ENCODE measurements around the gene ARG1. TPM values are rescaled to one million over a fixed set of nuclear protein-coding genes. Genes with fewer than 3 reads are reported as not detected.
"Not testable (repeated sequence)": the region's sequence is repeated elsewhere in the genome, so short reads cannot be mapped to it uniquely, and the experiment has no call there.

Gene ARG1
- total RNA-seq: not detected in 2 replicates
- long read RNA-seq: 0 reads

DNA sequence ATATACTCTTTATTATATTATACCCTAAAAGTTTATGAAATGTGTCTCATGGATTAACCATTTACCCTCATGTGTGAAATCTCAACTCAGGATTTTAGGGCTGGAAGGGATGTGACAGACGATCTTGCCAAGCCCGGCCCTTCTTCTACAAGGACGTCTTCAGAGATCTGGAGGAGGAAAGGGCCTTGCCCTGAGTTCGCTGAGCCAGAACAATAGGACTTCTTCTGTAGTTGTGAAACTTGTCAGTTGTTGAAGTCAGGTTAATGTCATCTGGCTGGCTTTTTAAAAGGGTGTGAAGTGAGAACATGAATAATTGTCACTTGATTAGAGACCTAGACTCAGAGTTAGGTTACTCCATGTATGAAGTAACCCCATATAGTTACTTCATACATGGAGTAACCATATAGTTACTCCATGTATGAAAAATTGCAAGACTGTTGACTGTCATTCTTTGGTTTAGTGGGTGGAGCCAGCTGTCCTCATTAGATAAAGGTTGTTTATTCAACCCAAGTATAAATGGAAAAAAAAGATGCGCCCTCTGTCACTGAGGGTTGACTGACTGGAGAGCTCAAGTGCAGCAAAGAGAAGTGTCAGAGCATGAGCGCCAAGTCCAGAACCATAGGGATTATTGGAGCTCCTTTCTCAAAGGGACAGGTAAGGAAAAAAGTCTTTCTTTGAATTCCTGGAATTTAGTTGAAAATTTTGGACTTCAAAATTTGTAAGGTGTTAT lies at the start of gene ARG1:
TSS of gene ARG1 (plus strand) at position 541 of the 730 bp plus-strand sequence. CDS start at position 598, 57 bp downstream.
- Mint-ChIP-seq H3K4me3 (ENCODE audit: low read depth) (no peak within 1 kb of the TSS), H3K27ac (no peak within 1 kb of the TSS), H3K9me3 (ENCODE audit: low read depth) (no peaks in the 10 kb centered on the region), H3K27me3 (no peaks in the 10 kb centered on the region), H3K36me3 (ENCODE audit: insufficient read depth) (peaks cover 5% of the 10 kb centered on the region), H3K4me1 (ENCODE audit: low read depth) (peaks cover 23% of the 10 kb centered on the region)
- TF ChIP-seq, protein P1, sequence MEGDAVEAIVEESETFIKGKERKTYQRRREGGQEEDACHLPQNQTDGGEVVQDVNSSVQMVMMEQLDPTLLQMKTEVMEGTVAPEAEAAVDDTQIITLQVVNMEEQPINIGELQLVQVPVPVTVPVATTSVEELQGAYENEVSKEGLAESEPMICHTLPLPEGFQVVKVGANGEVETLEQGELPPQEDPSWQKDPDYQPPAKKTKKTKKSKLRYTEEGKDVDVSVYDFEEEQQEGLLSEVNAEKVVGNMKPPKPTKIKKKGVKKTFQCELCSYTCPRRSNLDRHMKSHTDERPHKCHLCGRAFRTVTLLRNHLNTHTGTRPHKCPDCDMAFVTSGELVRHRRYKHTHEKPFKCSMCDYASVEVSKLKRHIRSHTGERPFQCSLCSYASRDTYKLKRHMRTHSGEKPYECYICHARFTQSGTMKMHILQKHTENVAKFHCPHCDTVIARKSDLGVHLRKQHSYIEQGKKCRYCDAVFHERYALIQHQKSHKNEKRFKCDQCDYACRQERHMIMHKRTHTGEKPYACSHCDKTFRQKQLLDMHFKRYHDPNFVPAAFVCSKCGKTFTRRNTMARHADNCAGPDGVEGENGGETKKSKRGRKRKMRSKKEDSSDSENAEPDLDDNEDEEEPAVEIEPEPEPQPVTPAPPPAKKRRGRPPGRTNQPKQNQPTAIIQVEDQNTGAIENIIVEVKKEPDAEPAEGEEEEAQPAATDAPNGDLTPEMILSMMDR (IDR thresholded peaks at IDR 0.05; ENCODE audit: unreplicated experiment): no peak
- DNase-seq (ENCODE audit: low spot score, unreplicated experiment): no peak

DNA sequence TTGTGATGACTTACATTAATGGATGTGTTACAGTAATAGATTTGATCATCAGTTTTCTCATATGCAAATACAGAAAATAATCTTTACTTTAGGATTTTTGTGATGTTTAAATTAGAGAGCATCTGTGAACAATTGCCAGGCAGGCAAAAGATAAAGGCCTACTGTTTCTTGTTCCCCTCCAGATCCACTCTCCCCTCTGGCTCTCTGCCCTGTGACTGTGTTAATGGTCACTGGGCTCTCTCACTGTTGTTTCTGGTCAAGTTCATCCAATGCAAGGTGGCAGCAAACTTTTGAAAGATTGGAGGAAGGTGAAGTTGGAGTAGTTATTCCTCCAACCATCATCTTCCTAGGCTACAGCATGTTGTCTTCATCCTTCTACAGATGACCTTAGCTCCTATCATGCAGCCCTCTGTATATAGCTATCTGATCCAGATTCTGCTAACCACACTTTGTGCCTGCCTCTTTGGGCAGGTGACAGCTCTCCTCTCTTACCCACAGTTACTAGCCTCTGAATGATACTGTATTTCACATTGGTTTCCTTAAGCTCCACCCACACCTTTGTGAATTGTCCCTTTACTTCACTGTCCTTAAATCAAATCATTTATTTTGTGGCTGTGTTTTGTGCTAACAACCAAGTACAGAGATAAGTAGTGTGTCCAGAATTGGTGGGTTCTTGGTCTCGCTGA lies 48.9 kb upstream of the ARG1 start:
- H3K27me3 Mint-ChIP-seq: no peaks in the 10 kb centered on the region
- TF ChIP-seq, protein P1 (IDR thresholded peaks at IDR 0.05; ENCODE audit: unreplicated experiment): no peak
- H3K4me1 Mint-ChIP-seq (ENCODE audit: low read depth): no peaks in the 10 kb centered on the region

DNA sequence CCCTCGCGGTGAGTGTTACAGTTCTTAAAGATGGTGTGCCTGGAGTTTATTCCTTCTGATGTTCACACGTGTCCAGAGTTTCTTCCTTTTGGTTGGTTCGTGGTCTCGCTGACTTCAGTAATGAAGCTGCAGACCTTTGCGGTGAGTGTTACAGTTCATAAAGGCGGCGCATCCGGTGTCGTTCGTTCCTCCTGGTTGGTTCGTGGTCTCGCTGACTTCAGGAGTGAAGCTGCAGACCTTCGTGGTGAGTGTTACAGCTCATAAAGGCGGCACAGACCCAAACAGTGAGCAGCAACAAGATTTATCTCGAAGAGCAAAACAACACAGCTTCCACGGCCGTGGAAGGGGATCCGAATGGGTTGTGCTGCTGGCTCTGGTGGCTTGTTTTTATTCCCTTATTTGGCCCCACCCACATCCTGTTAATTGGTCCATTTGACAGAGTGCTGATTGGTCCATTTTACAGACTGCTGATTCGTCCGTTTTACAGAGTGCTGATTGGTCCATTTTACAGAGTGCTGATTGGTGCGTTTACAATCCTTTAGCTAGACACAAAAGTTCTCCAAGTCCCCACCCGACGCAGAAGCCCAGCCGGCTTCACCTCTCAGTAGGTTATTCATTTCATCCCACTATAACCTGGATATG lies 48.2 kb upstream of the ARG1 start:
- Mint-ChIP-seq H3K9me3 (ENCODE audit: low read depth) (peaks cover 17% of the 10 kb centered on the region), H3K4me1 (ENCODE audit: low read depth) (no peaks in the 10 kb centered on the region), H3K27ac (no peak overlapping the region), H3K4me3 (ENCODE audit: low read depth) (no peak overlapping the region), H3K27me3 (no peaks in the 10 kb centered on the region), H3K36me3 (ENCODE audit: insufficient read depth) (peaks cover 6% of the 10 kb centered on the region)
- DNase-seq (ENCODE audit: low spot score, unreplicated experiment): no peak
- TF ChIP-seq, protein P1 (IDR thresholded peaks at IDR 0.05; ENCODE audit: unreplicated experiment): no peak

More for the DNA sequence above, 48.9 kb upstream of the ARG1 start:
- no peak for DNase-seq (ENCODE audit: low spot score, unreplicated experiment)
- Mint-ChIP-seq H3K4me3 (ENCODE audit: low read depth) (no peak overlapping the region), H3K27ac (no peak overlapping the region), H3K9me3 (ENCODE audit: low read depth) (peaks cover 16% of the 10 kb centered on the region), H3K36me3 (ENCODE audit: insufficient read depth) (peaks cover 4% of the 10 kb centered on the region)

DNA sequence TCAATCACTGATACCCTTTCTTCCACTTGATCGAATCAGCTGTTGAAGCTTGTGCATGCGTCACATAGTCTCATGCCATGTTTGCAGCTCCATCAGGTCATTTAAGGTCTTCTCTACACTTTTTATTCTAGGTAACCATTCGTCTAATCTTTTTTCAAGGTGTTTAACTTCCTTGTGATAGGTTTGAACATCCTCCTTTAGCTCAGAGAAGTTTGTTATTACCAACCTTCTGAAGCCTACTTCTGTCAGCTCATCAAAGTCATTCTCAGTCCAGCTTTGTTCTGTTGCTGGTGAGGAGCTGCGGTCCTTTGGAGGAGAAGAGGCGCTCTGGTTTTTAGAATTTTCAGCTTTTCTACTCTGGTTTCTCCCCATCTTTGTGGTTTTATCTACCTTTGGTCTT lies 42.1 kb upstream of the ARG1 start:
- not testable (repeated sequence) for DNase-seq (ENCODE audit: low spot score, unreplicated experiment); H3K27me3 Mint-ChIP-seq; H3K4me3 Mint-ChIP-seq (ENCODE audit: low read depth); H3K36me3 Mint-ChIP-seq (ENCODE audit: insufficient read depth); H3K27ac Mint-ChIP-seq
- Mint-ChIP-seq H3K9me3 (ENCODE audit: low read depth) (peaks cover 23% of the 10 kb centered on the region), H3K4me1 (ENCODE audit: low read depth) (peaks cover 13% of the 10 kb centered on the region)

DNA sequence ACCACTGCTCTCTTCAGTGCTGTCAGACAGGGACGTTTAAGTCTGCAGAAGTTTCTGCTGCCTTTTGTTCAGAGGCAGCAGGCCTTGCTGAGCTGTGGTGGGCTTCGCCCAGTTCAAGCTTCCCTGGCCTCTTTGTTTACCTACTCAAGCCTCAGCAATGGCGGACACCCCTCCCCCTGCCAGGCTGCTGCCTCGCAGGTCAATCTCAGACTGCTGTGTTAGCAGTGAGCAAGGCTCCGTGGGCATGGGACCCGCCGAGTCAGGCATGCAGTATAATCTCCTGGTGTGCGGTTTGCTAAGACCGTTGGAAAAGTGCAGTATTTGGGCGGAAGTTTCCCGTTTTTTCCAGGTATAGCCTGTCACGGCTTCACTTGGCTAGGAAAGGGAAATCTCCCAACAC lies 41.3 kb upstream of the ARG1 start:
- peaks cover 23% of the 10 kb centered on the region for H3K9me3 Mint-ChIP-seq (ENCODE audit: low read depth)
- H3K27ac Mint-ChIP-seq; DNase-seq (ENCODE audit: low spot score, unreplicated experiment); H3K36me3 Mint-ChIP-seq (ENCODE audit: insufficient read depth); H3K27me3 Mint-ChIP-seq; H3K4me3 Mint-ChIP-seq (ENCODE audit: low read depth): not testable (repeated sequence)
- H3K4me1 Mint-ChIP-seq (ENCODE audit: low read depth): peaks cover 13% of the 10 kb centered on the region

DNA sequence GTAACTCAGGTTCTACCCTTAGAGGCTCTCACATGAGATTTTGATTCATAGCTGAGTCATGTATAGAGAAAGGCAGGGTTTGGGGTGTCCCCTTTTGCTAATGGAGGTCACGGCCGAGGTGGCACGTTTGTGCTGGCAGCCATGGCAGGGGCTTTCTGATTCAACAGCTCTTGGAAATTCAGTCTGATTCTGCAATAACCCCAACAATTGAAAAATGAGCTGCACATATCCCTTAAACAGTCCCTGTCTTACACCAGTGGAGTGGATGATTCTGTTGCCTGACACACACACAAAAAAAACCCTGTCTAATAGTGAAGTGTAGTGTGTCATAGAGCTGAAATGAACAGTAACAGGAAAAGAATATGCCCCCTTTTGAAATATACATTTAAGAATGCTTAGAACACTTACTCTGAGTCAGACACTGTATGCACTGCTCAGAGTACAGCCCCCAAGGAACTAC lies 40.4 kb upstream of the ARG1 start:
- Mint-ChIP-seq H3K27me3 (no peaks in the 10 kb centered on the region), H3K27ac (no peak overlapping the region), H3K4me1 (ENCODE audit: low read depth) (peaks cover 13% of the 10 kb centered on the region), H3K9me3 (ENCODE audit: low read depth) (peaks cover 23% of the 10 kb centered on the region), H3K36me3 (ENCODE audit: insufficient read depth) (peaks cover 8% of the 10 kb centered on the region), H3K4me3 (ENCODE audit: low read depth) (no peak overlapping the region)
- TF ChIP-seq, protein P1 (IDR thresholded peaks at IDR 0.05; ENCODE audit: unreplicated experiment): no peak
- DNase-seq (ENCODE audit: low spot score, unreplicated experiment): no peak

GRCh38 chr6:131538615-131539014 lies 34.4 kb upstream of the ARG1 start:
- H3K4me3 Mint-ChIP-seq (ENCODE audit: low read depth); DNase-seq (ENCODE audit: low spot score, unreplicated experiment); H3K27me3 Mint-ChIP-seq; H3K4me1 Mint-ChIP-seq (ENCODE audit: low read depth); H3K36me3 Mint-ChIP-seq (ENCODE audit: insufficient read depth); H3K27ac Mint-ChIP-seq: not testable (repeated sequence)
- peaks cover 20% of the 10 kb centered on the region for H3K9me3 Mint-ChIP-seq (ENCODE audit: low read depth)
